Glutamatergic neuron (in vitro differentiated cells): ENCODE measurements around the gene DTNBP1. TPM values are rescaled to one million over a fixed set of nuclear protein-coding genes. Genes with fewer than 3 reads are reported as not detected.
"Not testable (repeated sequence)": the region's sequence is repeated elsewhere in the genome, so short reads cannot be mapped to it uniquely, and the experiment has no call there.

Source experiments
- DNase-seq: peaks from one replicate; pipeline ENCODE4 v3.0.0; 2022
- H3K27ac Mint-ChIP-seq: one replicate; pipeline ENCODE4 v1.8.0; 2020; ENCODE audit warnings: mild to moderate bottlenecking, mixed read lengths, inconsistent platforms; ENCODE audit not compliant: unreplicated experiment
- H3K27me3 Mint-ChIP-seq: one replicate; pipeline ENCODE4 v1.8.0; 2020; ENCODE audit warnings: mild to moderate bottlenecking, moderate library complexity, mixed read lengths, inconsistent platforms; ENCODE audit not compliant: unreplicated experiment
- H3K36me3 Mint-ChIP-seq: one replicate; pipeline ENCODE4 v1.8.0; 2020; ENCODE audit warnings: mild to moderate bottlenecking, mixed read lengths, inconsistent platforms; ENCODE audit not compliant: unreplicated experiment
- H3K4me1 Mint-ChIP-seq: one replicate; pipeline ENCODE4 v1.8.0; 2020; ENCODE audit warnings: mild to moderate bottlenecking, low read depth, mixed read lengths, inconsistent platforms; ENCODE audit not compliant: unreplicated experiment
- H3K4me3 Mint-ChIP-seq: one replicate; pipeline ENCODE4 v1.8.0; 2020; ENCODE audit warnings: mild to moderate bottlenecking, mixed read lengths, inconsistent platforms; ENCODE audit not compliant: unreplicated experiment
- H3K9me3 Mint-ChIP-seq: one replicate; pipeline ENCODE4 v1.8.0; 2020; ENCODE audit warnings: mild to moderate bottlenecking, moderate library complexity, mixed read lengths, inconsistent platforms; ENCODE audit not compliant: unreplicated experiment
- total RNA-seq: library from RNA; stranded (reverse); fragmentation: NEBNext Ultra II Directional; extraction: Animal tissue kit (Norgen Biotek cat#: 25700); gene quantifications from one replicate; pipeline ENCODE4 v1.2.1, GENCODE V29; 2021; ENCODE audit not compliant: unreplicated experiment
- TF ChIP-seq, protein P1 (sequence below): fragments of 200-600 bp; sonication (generic); IDR thresholded peaks from one replicate; pipeline ENCODE4 v1.5.0; 2021; ENCODE audit not compliant: partially characterized antibody, unreplicated experiment

The DTNBP1 gene
- total RNA-seq, 1 donor from 2014 or later, result 13.2 TPM

DNA sequence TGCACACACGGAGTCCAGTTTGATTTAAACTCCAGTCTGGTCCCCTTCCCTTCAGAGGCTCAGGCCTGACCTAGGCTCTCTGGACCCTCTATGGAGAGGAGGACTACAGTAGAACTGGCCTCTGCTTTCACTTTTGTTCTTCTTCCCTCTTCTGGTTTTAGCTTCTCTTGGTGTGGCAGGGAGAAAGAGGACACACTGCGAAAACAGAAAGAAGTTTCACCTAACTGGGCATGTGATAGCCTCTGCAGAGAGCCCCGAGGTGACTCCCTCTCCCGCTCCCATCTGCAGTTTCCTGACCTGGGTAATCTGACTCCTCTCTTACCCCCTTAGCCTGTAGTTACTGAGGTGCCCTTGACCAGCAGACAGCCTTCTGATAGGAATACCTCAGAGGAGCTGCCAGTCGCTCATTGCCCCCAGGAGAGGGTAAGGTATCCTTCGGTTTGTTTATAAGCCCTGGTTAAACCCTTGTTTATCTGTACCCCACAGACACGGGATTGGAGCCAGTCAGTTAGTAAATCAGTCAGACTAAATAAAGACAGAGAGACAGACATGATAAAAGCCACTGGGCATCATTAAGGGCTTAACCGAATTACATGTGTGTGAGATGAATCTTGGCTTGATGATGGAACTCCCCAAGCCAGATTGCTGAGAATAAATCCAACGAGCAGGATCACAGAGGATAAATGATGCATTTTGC is 12.0 kb upstream of the DTNBP1 start:
- Mint-ChIP-seq H3K4me3 (no peak overlapping the region), H3K9me3 (peaks cover 4% of the 10 kb centered on the region), H3K4me1 (peaks cover 46% of the 10 kb centered on the region), H3K27me3 (peaks cover 4% of the 10 kb centered on the region), H3K27ac (no peak overlapping the region), H3K36me3 (no peaks in the 10 kb centered on the region)
- no peak for DNase-seq
- TF ChIP-seq, protein P1, sequence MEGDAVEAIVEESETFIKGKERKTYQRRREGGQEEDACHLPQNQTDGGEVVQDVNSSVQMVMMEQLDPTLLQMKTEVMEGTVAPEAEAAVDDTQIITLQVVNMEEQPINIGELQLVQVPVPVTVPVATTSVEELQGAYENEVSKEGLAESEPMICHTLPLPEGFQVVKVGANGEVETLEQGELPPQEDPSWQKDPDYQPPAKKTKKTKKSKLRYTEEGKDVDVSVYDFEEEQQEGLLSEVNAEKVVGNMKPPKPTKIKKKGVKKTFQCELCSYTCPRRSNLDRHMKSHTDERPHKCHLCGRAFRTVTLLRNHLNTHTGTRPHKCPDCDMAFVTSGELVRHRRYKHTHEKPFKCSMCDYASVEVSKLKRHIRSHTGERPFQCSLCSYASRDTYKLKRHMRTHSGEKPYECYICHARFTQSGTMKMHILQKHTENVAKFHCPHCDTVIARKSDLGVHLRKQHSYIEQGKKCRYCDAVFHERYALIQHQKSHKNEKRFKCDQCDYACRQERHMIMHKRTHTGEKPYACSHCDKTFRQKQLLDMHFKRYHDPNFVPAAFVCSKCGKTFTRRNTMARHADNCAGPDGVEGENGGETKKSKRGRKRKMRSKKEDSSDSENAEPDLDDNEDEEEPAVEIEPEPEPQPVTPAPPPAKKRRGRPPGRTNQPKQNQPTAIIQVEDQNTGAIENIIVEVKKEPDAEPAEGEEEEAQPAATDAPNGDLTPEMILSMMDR, result no peak

DNA sequence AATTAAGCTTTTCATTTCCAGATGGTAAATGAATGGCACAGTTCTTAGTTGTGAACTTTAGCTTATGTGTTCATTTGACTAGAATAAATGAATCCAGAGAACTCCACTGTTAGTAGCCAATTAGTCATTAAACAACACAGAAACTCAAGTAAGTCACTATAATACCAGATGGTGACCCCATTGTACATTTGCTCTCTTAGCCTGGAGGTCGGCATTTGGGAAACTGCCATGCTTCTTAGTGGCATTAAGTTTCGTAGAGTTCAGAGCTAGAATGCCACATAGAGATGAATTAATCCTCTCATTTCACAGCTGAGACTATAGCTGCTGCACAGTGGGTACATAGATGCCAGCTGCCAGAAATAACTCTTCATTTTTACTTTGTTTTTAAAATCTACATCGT is 10.8 kb upstream of the DTNBP1 start:
- H3K4me1 Mint-ChIP-seq, result peaks cover 43% of the 10 kb centered on the region
- no peak overlapping the region for H3K27ac Mint-ChIP-seq
- H3K36me3 Mint-ChIP-seq, result no peaks in the 10 kb centered on the region
- TF ChIP-seq, protein P1, result no peak
- H3K4me3 Mint-ChIP-seq, result no peak overlapping the region
- H3K27me3 Mint-ChIP-seq, result peaks cover 6% of the 10 kb centered on the region
- no peak for DNase-seq
- peaks cover 4% of the 10 kb centered on the region for H3K9me3 Mint-ChIP-seq

DNA sequence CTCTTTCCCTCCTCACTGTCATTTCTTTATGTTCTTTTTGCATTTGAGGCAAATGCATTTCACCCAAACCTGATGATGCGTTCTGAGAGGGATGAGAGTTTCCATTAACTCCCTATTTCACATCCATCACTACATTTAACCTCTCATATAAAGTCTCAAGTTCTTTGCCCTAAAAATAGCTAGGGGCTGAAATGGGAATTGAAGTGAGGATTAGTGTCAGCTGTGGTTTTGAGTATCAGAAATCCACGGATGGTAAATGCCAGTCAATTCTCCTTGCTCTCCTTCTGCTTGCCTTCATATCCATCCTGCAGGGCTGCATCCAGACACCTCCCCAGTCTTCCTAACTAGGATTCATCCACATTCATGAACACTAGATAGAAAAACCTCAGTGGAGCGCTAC is 10.0 kb upstream of the DTNBP1 start:
- H3K36me3 Mint-ChIP-seq, result no peaks in the 10 kb centered on the region
- peaks cover 2% of the 10 kb centered on the region for H3K9me3 Mint-ChIP-seq
- peaks cover 36% of the 10 kb centered on the region for H3K4me1 Mint-ChIP-seq
- no peak overlapping the region for H3K27ac Mint-ChIP-seq
- DNase-seq, result no peak
- no peak overlapping the region for H3K4me3 Mint-ChIP-seq
- TF ChIP-seq, protein P1, result no peak
- H3K27me3 Mint-ChIP-seq, result peaks cover 4% of the 10 kb centered on the region

DNA sequence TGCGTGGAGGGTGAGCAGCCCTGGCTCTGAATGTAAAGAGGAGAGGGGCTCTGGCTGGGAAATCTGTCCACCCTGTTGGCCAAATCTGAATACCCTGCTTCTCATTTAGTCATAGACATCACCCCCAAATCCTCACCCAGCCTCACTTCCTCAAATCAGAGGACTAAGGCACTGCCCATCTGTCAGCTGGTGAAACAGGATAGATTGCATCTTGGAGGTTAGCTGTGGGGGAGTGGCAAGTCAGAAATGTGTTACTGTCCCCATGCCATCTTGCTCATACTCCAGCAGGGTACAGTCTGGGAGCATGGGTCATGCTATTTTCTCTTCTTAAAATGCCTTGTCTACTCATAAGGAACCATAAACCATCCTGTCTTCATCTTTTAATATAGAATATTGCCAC is 9.5 kb upstream of the DTNBP1 start:
- H3K36me3 Mint-ChIP-seq, result no peaks in the 10 kb centered on the region
- DNase-seq, result no peak
- H3K9me3 Mint-ChIP-seq, result no peaks in the 10 kb centered on the region
- H3K4me3 Mint-ChIP-seq, result no peak overlapping the region
- H3K4me1 Mint-ChIP-seq, result peaks cover 32% of the 10 kb centered on the region
- peaks cover 3% of the 10 kb centered on the region for H3K27me3 Mint-ChIP-seq
- TF ChIP-seq, protein P1, result no peak
- no peak overlapping the region for H3K27ac Mint-ChIP-seq

DNA sequence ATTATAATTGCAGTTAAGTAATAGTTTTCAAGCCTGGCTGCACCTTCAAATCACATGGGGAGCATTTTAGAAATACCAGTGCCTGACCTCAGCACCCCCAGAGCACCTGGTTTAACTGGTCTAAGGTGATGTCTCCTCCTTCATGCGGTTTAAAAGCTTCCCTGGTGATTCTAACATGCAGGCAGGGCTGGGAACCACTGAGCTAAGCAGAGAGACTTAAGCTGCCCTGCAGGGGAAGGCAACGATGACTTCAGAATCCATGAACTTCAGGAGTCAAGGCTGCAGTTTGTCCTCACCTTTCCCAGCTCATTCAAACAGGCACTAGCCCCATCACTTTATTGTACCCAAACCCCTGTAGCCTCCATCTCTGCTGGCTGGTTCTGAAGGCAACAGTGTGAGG is 6.1 kb upstream of the DTNBP1 start:
- H3K4me1 Mint-ChIP-seq, result peaks cover 16% of the 10 kb centered on the region
- H3K36me3 Mint-ChIP-seq, result no peaks in the 10 kb centered on the region
- no peak overlapping the region for H3K4me3 Mint-ChIP-seq
- no peaks in the 10 kb centered on the region for H3K9me3 Mint-ChIP-seq
- TF ChIP-seq, protein P1, result no peak
- DNase-seq, result no peak
- no peak overlapping the region for H3K27ac Mint-ChIP-seq
- H3K27me3 Mint-ChIP-seq, result peaks cover 3% of the 10 kb centered on the region

DNA sequence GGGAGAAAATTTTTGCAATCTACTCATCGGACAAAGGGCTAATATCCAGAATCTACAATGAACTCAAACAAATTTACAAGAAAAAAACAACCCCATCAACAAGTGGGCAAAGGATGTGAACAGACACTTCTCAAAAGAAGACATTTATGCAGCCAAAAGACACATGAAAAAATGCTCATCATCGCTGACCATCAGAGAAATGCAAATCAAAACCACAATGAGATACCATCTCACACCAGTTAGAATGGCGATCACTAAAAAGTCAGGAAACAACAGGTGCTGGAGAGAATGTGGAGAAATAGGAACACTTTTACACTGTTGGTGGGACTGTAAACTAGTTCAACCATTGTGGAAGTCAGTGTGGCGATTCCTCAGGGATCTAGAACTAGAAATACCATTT is 4.1 kb upstream of the DTNBP1 start:
- H3K27me3 Mint-ChIP-seq, DNase-seq, H3K36me3 Mint-ChIP-seq, H3K27ac Mint-ChIP-seq, H3K4me3 Mint-ChIP-seq, H3K9me3 Mint-ChIP-seq, H3K4me1 Mint-ChIP-seq: not testable (repeated sequence)
